ENCODE measurements around the gene FBXO21.

Gene FBXO21

GRCh38 chr12:117212563-117213190 lies 22.4 kb upstream of the FBXO21 start:
- H3K27ac ChIP-seq (ENCODE audit: poor library complexity, severe bottlenecking), result no peak overlapping the region
- no peaks in the 10 kb centered on the region for H3K4me1 ChIP-seq (ENCODE audit: insufficient read depth, poor library complexity, severe bottlenecking)
- ATAC-seq (ENCODE audit: low read depth), result peak; percentile 85; the same call in 2 of the 3 replicates
- H3K36me3 ChIP-seq (ENCODE audit: low read depth), result no peaks in the 10 kb centered on the region
- DNase-seq (ENCODE audit: low spot score), result no peak
- no peak overlapping the region for H3K4me3 ChIP-seq (ENCODE audit: severe bottlenecking)
- peak; percentile 90 for TF ChIP-seq CTCF (IDR thresholded peaks at IDR 0.05; ENCODE audit: poor library complexity, severe bottlenecking)
- no peaks in the 10 kb centered on the region for H3K9me3 ChIP-seq (ENCODE audit: severe bottlenecking)
- H3K27me3 ChIP-seq (ENCODE audit: insufficient read depth, poor library complexity, severe bottlenecking), result no peaks in the 10 kb centered on the region

- Histone ChIP-seq H3K4me3 (ENCODE audit: severe bottlenecking) (no peak overlapping the region), H3K27ac (ENCODE audit: poor library complexity, severe bottlenecking) (no peak overlapping the region), H3K36me3 (ENCODE audit: low read depth) (no peaks in the 10 kb centered on the region), H3K9me3 (ENCODE audit: severe bottlenecking) (no peaks in the 10 kb centered on the region), H3K4me1 (ENCODE audit: insufficient read depth, poor library complexity, severe bottlenecking) (no peaks in the 10 kb centered on the region), H3K27me3 (ENCODE audit: insufficient read depth, poor library complexity, severe bottlenecking) (no peaks in the 10 kb centered on the region)
- no peak for TF ChIP-seq CTCF (IDR thresholded peaks at IDR 0.05; ENCODE audit: poor library complexity, severe bottlenecking)
- ATAC-seq (ENCODE audit: low read depth), result no peak
- no peak for DNase-seq (ENCODE audit: low spot score)
These were observed 20.1 kb upstream of the FBXO21 start for GRCh38 chr12:117210266-117210918.

- no peak for ATAC-seq (ENCODE audit: low read depth)
- no peak overlapping the region for H3K27ac ChIP-seq (ENCODE audit: poor library complexity, severe bottlenecking)
- no peaks in the 10 kb centered on the region for H3K27me3 ChIP-seq (ENCODE audit: insufficient read depth, poor library complexity, severe bottlenecking)
- H3K4me1 ChIP-seq (ENCODE audit: insufficient read depth, poor library complexity, severe bottlenecking), result no peaks in the 10 kb centered on the region
- TF ChIP-seq CTCF (IDR thresholded peaks at IDR 0.05; ENCODE audit: poor library complexity, severe bottlenecking), result no peak
- H3K36me3 ChIP-seq (ENCODE audit: low read depth), result no peaks in the 10 kb centered on the region
- no peak for DNase-seq (ENCODE audit: low spot score)
- H3K4me3 ChIP-seq (ENCODE audit: severe bottlenecking), result no peak overlapping the region
- H3K9me3 ChIP-seq (ENCODE audit: severe bottlenecking), result no peaks in the 10 kb centered on the region
These were observed 19.4 kb upstream of the FBXO21 start for GRCh38 chr12:117209626-117210025.

- TF ChIP-seq CTCF (IDR thresholded peaks at IDR 0.05; ENCODE audit: poor library complexity, severe bottlenecking), result no peak
- H3K27ac ChIP-seq (ENCODE audit: poor library complexity, severe bottlenecking), result no peak overlapping the region
- no peaks in the 10 kb centered on the region for H3K9me3 ChIP-seq (ENCODE audit: severe bottlenecking)
- no peaks in the 10 kb centered on the region for H3K27me3 ChIP-seq (ENCODE audit: insufficient read depth, poor library complexity, severe bottlenecking)
- no peak for ATAC-seq (ENCODE audit: low read depth)
- no peaks in the 10 kb centered on the region for H3K4me1 ChIP-seq (ENCODE audit: insufficient read depth, poor library complexity, severe bottlenecking)
- no peak overlapping the region for H3K4me3 ChIP-seq (ENCODE audit: severe bottlenecking)
- no peak for DNase-seq (ENCODE audit: low spot score)
- H3K36me3 ChIP-seq (ENCODE audit: low read depth), result no peaks in the 10 kb centered on the region
These were observed 18.7 kb upstream of the FBXO21 start for GRCh38 chr12:117208811-117209455.

All from RWPE2 (cell line).